ENCODE measurements around the gene CNNM2. TPM values are rescaled to one million over a fixed set of nuclear protein-coding genes. Genes with fewer than 3 reads are reported as not detected.
"Not testable (repeated sequence)": the region's sequence is repeated elsewhere in the genome, so short reads cannot be mapped to it uniquely, and the experiment has no call there.

CNNM2 gene
- total RNA-seq, 3 donors from 2014 or later (not counting 1 experiment from before 2014, with no cell fraction given), result 8.6 to 18.0 (median 16.7) TPM

GRCh38 chr10:102970562-102971340 lies 52.7 kb downstream of the CNNM2 start:
- Histone ChIP-seq H3K27ac (ENCODE audit: low read length) (no peak overlapping the region), H3K4me1 (ENCODE audit: control insufficient read depth, insufficient read depth, low read length) (no peaks in the 10 kb centered on the region), H3K4me3 (ENCODE audit: low read length) (no peak overlapping the region), H3K9me3 (ENCODE audit: control insufficient read depth, insufficient read depth, low read length) (no peaks in the 10 kb centered on the region), H3K36me3 (ENCODE audit: control insufficient read depth, insufficient read depth, low read length) (no peaks in the 10 kb centered on the region), H3K27me3 (ENCODE audit: control insufficient read depth, insufficient read depth, low read length) (no peaks in the 10 kb centered on the region)
- intact Hi-C loops (cut with micrococcal nuclease), result no loop called here
- no peaks in the 10 kb centered on the region for H3K36me3 Mint-ChIP-seq
- no peak for DNase-seq
- no CpG with 5 or more reads among the region's 1 CpG for WGBS (ENCODE audit: insufficient coverage)
- no peak for TF ChIP-seq CTCF (IDR thresholded peaks at IDR 0.05)
- no peak overlapping the region for H3K27ac Mint-ChIP-seq
- no peaks in the 10 kb centered on the region for H3K27me3 Mint-ChIP-seq (ENCODE audit: low read depth in 2 of 2)
- H3K9me3 Mint-ChIP-seq, result no peaks in the 10 kb centered on the region
- ATAC-seq, result no peak
- no peak overlapping the region for H3K4me3 Mint-ChIP-seq
- H3K4me1 Mint-ChIP-seq, result peaks cover 11 to 12% of the 10 kb centered on the region in 2 donors

GRCh38 chr10:102975483-102976379 lies 57.6 kb downstream of the CNNM2 start:
- H3K27ac ChIP-seq (ENCODE audit: low read length), result no peak overlapping the region
- intact Hi-C loops (cut with micrococcal nuclease), result no loop called here
- no peaks in the 10 kb centered on the region for H3K36me3 Mint-ChIP-seq
- TF ChIP-seq CTCF (IDR thresholded peaks at IDR 0.05), result no peak
- no peak for DNase-seq
- H3K27ac Mint-ChIP-seq, result peak overlapping the region in 1 of 2 donors; percentile 3
- H3K27me3 Mint-ChIP-seq (ENCODE audit: low read depth in 2 of 2), result no peaks in the 10 kb centered on the region
- no peaks in the 10 kb centered on the region for H3K4me1 ChIP-seq (ENCODE audit: control insufficient read depth, insufficient read depth, low read length)
- no peak overlapping the region for H3K4me3 ChIP-seq (ENCODE audit: low read length)
- H3K9me3 ChIP-seq (ENCODE audit: control insufficient read depth, insufficient read depth, low read length), result no peaks in the 10 kb centered on the region
- no peaks in the 10 kb centered on the region for H3K9me3 Mint-ChIP-seq
- H3K4me1 Mint-ChIP-seq, result peaks cover 14 to 15% of the 10 kb centered on the region in 2 donors
- no peaks in the 10 kb centered on the region for H3K27me3 ChIP-seq (ENCODE audit: control insufficient read depth, insufficient read depth, low read length)
- H3K36me3 ChIP-seq (ENCODE audit: control insufficient read depth, insufficient read depth, low read length), result no peaks in the 10 kb centered on the region
- ATAC-seq, result no peak
- no peak overlapping the region for H3K4me3 Mint-ChIP-seq
- 94% methylated on average over 2 of the region's 2 CpGs for WGBS (ENCODE audit: insufficient coverage)

- intact Hi-C loops (cut with micrococcal nuclease); H3K27me3 Mint-ChIP-seq (ENCODE audit: low read depth in 2 of 2); ATAC-seq; H3K4me1 ChIP-seq (ENCODE audit: control insufficient read depth, insufficient read depth, low read length); H3K4me3 ChIP-seq (ENCODE audit: low read length); H3K9me3 ChIP-seq (ENCODE audit: control insufficient read depth, insufficient read depth, low read length); H3K27ac ChIP-seq (ENCODE audit: low read length); H3K27ac Mint-ChIP-seq; H3K4me3 Mint-ChIP-seq; DNase-seq; H3K36me3 Mint-ChIP-seq; H3K36me3 ChIP-seq (ENCODE audit: control insufficient read depth, insufficient read depth, low read length); H3K27me3 ChIP-seq (ENCODE audit: control insufficient read depth, insufficient read depth, low read length); H3K9me3 Mint-ChIP-seq: not testable (repeated sequence)
- WGBS (ENCODE audit: insufficient coverage), result 100% methylated on average over 1 of the region's 3 CpGs
- H3K4me1 Mint-ChIP-seq, result peaks cover 14 to 15% of the 10 kb centered on the region in 2 donors
Measured at GRCh38 chr10:102976380-102976726, 58.3 kb downstream of the CNNM2 start.

- WGBS (ENCODE audit: insufficient coverage), result 84% methylated on average over 2 of the region's 2 CpGs
- Histone ChIP-seq H3K9me3 (ENCODE audit: control insufficient read depth, insufficient read depth, low read length) (no peaks in the 10 kb centered on the region), H3K27me3 (ENCODE audit: control insufficient read depth, insufficient read depth, low read length) (no peaks in the 10 kb centered on the region), H3K4me3 (ENCODE audit: low read length) (no peak overlapping the region), H3K36me3 (ENCODE audit: control insufficient read depth, insufficient read depth, low read length) (no peaks in the 10 kb centered on the region), H3K4me1 (ENCODE audit: control insufficient read depth, insufficient read depth, low read length) (no peaks in the 10 kb centered on the region), H3K27ac (ENCODE audit: low read length) (no peak overlapping the region)
- H3K4me3 Mint-ChIP-seq, result no peak overlapping the region
- H3K36me3 Mint-ChIP-seq, result no peaks in the 10 kb centered on the region
- H3K27me3 Mint-ChIP-seq (ENCODE audit: low read depth in 2 of 2), result no peaks in the 10 kb centered on the region
- H3K9me3 Mint-ChIP-seq, result no peaks in the 10 kb centered on the region
- DNase-seq (no peak), ATAC-seq (no peak)
- no peak for TF ChIP-seq CTCF (IDR thresholded peaks at IDR 0.05)
- intact Hi-C loops (cut with micrococcal nuclease), result no loop called here
- no peaks in the 10 kb centered on the region for H3K4me1 Mint-ChIP-seq
- H3K27ac Mint-ChIP-seq, result no peak overlapping the region
Measured at GRCh38 chr10:102982296-102982695, 64.2 kb downstream of the CNNM2 start.
